Measurements from ENCODE around the gene TDRD10. TPM values are rescaled to one million over a fixed set of nuclear protein-coding genes. Genes with fewer than 3 reads are reported as not detected.

TDRD10 gene
- total RNA-seq, 1 experiment from 2014 or later, result 0.31 TPM

DNA sequence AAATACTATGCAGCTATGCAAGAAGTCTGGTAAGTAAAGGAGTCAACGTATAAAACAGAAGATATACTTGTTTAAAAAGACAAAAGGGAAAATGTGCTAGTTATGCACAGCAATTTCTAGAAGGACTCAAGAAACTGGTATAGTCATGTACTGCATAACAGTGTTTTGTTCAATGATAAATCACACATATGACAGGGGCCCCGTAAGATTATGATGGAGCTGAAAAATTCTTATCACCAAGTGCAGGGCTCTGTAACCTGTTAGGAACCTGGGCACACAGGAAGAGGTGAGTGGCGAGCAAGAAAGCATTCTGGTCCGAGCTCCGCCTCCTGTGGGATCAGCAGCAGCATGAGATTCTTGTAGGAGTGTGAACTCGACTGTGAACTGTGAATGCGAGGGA lies 92.8 kb downstream of the TDRD10 start:
- Histone ChIP-seq H3K23me2 (ENCODE audit: insufficient read length, low read depth, low read length, poor library complexity, severe bottlenecking) (no peaks in the 10 kb centered on the region), H4K8ac (replicated peaks; ENCODE audit: insufficient read length, low read depth, low read length) (no peak overlapping the region), H3K27me3 (ENCODE audit: insufficient read depth, low read length) (no peaks in the 10 kb centered on the region), H3K4me1 (ENCODE audit: insufficient read depth, low read length) (no peaks in the 10 kb centered on the region), H3K79me1 (ENCODE audit: insufficient read depth, low read depth, low read length, poor library complexity, severe bottlenecking) (no peaks in the 10 kb centered on the region), H3K18ac (ENCODE audit: insufficient read length, low read depth, low read length) (no peak overlapping the region), H3T11ph (ENCODE audit: low read length) (no peak overlapping the region), H4K20me1 (ENCODE audit: control insufficient read depth, insufficient read depth, insufficient read length) (no peaks in the 10 kb centered on the region), H3K23ac (ENCODE audit: insufficient read length, low read depth, low read length) (no peak overlapping the region), H3K9me3 (ENCODE audit: control insufficient read depth, low read depth, low read length) (no peaks in the 10 kb centered on the region), H2BK5ac (ENCODE audit: insufficient read length, low read length) (no peak overlapping the region), H2AK5ac (ENCODE audit: insufficient read length, low read length) (no peak overlapping the region), H3K9ac (ENCODE audit: extremely low read depth, insufficient read length, low read length) (no peak overlapping the region), H3K4ac (ENCODE audit: low read depth, low read length) (no peak overlapping the region), H2BK15ac (ENCODE audit: low read depth, low read length) (no peak overlapping the region), H2BK120ac (ENCODE audit: low read depth, low read length, poor library complexity, severe bottlenecking) (no peak overlapping the region), H2AFZ (ENCODE audit: low read length) (no peak overlapping the region), H3K27ac (ENCODE audit: insufficient read length, low read depth, low read length) (no peak overlapping the region), H2BK12ac (ENCODE audit: insufficient read length, low read depth, low read length) (no peak overlapping the region), H2BK20ac (ENCODE audit: low read depth, low read length, poor library complexity, severe bottlenecking) (no peak overlapping the region), H3K56ac (ENCODE audit: insufficient read length, low read depth, low read length) (no peak overlapping the region), H4K91ac (ENCODE audit: insufficient read length, low read depth, low read length) (no peak overlapping the region), H4K5ac (ENCODE audit: insufficient read length, low read depth, low read length) (no peak overlapping the region), H3K14ac (ENCODE audit: insufficient read depth, low read length) (no peak overlapping the region), H3K79me2 (ENCODE audit: insufficient read depth, low read length) (no peaks in the 10 kb centered on the region), H3K4me2 (ENCODE audit: insufficient read depth, insufficient read length, low read length) (no peak overlapping the region)
- Mint-ChIP-seq H3K4me3 (no peak overlapping the region), H3K27me3 (ENCODE audit: low read depth) (no peaks in the 10 kb centered on the region), H3K36me3 (ENCODE audit: insufficient read depth in 1 of 3, low read depth in 3 of 3) (peaks cover 51 to 92% (median 79%) of the 10 kb centered on the region in 3 experiments), H3K9me3 (no peaks in the 10 kb centered on the region), H3K27ac (no peak overlapping the region; a peak in 1 of 7 replicates), H3K4me1 (peaks cover 2 to 3% of the 10 kb centered on the region in 2 experiments; a peak in 3 of 4 replicates)
- no peak for DNase-seq
- no CpG with 5 or more reads among the region's 7 CpGs for WGBS (ENCODE audit: extremely low coverage, insufficient read length, low lambda C conversion rate)
- TF ChIP-seq CTCF (conservative IDR thresholded peaks at IDR 0.05), result no peak
